B cell (primary cell): ENCODE measurements around the gene BMP7. TPM values are rescaled to one million over a fixed set of nuclear protein-coding genes. Genes with fewer than 3 reads are reported as not detected.

Experiments used
- ATAC-seq: fragments of 200-7000 bp; cut with Tn5 transposase; one replicate; pipeline ENCODE4 v1.10.0; 2021; ENCODE audit warnings: low read depth, mild to moderate bottlenecking, moderate number of reproducible peaks, moderate library complexity
- CTCF ChIA-PET: fragments of 350-600 bp; sonication (Branson Sonifier 250); formaldehyde crosslinking; loops from one replicate; lab custom pipeline; 2021; ENCODE audit warnings: antibody characterized with exemption, inconsistent platforms; lab: Charles Lee
- POLR2A ChIA-PET: fragments of 350-600 bp; sonication (Branson Sonifier 250); formaldehyde crosslinking; loops from one replicate; lab custom pipeline; 2021; ENCODE audit warnings: antibody characterized with exemption; lab: Charles Lee
- DNase-seq: peaks from one replicate; pipeline ENCODE4 v3.0.0; 2013
- H2AFZ ChIP-seq: 2 replicates; pipeline ENCODE4 v1.6.1; 2012; ENCODE audit warnings: mild to moderate bottlenecking, low read depth, low read length; ENCODE audit not compliant: insufficient read depth, poor library complexity, severe bottlenecking
- H3K27ac ChIP-seq, 2 donors: 1 replicate in 1 of 2; 2 replicates in 1 of 2; pipeline ENCODE4 v1.5.1; 2012 to 2013; ENCODE audit warnings: low read length in 2 of 2, mild to moderate bottlenecking in 2 of 2, moderate library complexity in 1 of 2
- H3K27me3 ChIP-seq, 4 experiments: fragments of 200-600 bp in 1 of 4; sonication (generic) in 1 of 4; replicated peaks in 1 of 4; 1 replicate in 2 of 4; 2 replicates in 2 of 4; pipeline versions ENCODE4 v1.6.1 to v1.7.0; 2013 to 2016; ENCODE audit warnings: low read length in 3 of 4, mild to moderate bottlenecking in 2 of 4, mixed read lengths in 1 of 4, moderate library complexity in 1 of 4; ENCODE audit not compliant: insufficient read depth in 4 of 4, control insufficient read depth in 3 of 4; ENCODE audit errors: control extremely low read depth in 1 of 4
- H3K36me3 ChIP-seq, 2 experiments: replicated peaks in 1 of 2; 1 replicate in 1 of 2; 2 replicates in 1 of 2; pipeline versions ENCODE4 v1.6.1 to v1.7.1; 2013; ENCODE audit warnings: low read length in 1 of 2; ENCODE audit not compliant: insufficient read depth in 2 of 2, control insufficient read depth in 1 of 2; ENCODE audit errors: control extremely low read depth in 1 of 2, extremely low read depth in 1 of 2
- H3K4me1 ChIP-seq, 2 donors: fragments of 200-600 bp in 1 of 2; sonication (generic) in 1 of 2; 1 replicate in 1 of 2; 2 replicates in 1 of 2; pipeline versions ENCODE4 v1.5.1 to v1.6.1; 2013 to 2017; ENCODE audit warnings: low read length in 2 of 2; ENCODE audit not compliant: control insufficient read depth in 2 of 2, insufficient read depth in 2 of 2
- H3K4me2 ChIP-seq: replicated peaks from 2 replicates; pipeline ENCODE3; 2012; ENCODE audit warnings: mild to moderate bottlenecking, low read depth, low read length; ENCODE audit not compliant: poor library complexity, severe bottlenecking
- H3K4me3 ChIP-seq, 5 experiments: fragments of 200-600 bp in 1 of 5; sonication (generic) in 1 of 5; 1 replicate in 3 of 5; 2 replicates in 2 of 5; pipeline versions ENCODE4 v1.5.1 to v1.7.0; 2011 to 2016; ENCODE audit warnings: low read length in 4 of 5, mild to moderate bottlenecking in 4 of 5, low read depth in 2 of 5, control low read depth in 1 of 5, moderate library complexity in 1 of 5; ENCODE audit not compliant: insufficient read depth in 1 of 5; ENCODE audit errors: control extremely low read depth in 1 of 5, extremely low read depth in 1 of 5
- H3K79me2 ChIP-seq: fragments of 200-600 bp; sonication (generic); one replicate; pipeline ENCODE4 v1.6.0; 2016; ENCODE audit warnings: low read length; ENCODE audit not compliant: control insufficient read depth, insufficient read depth
- H3K9ac ChIP-seq: fragments of 200-600 bp; sonication (generic); 2 replicates; pipeline ENCODE4 v1.6.1; 2017; ENCODE audit warnings: mild to moderate bottlenecking, low read length, moderate library complexity
- H3K9me3 ChIP-seq, 3 donors: one replicate each; pipeline versions ENCODE4 v1.6.1 to v1.7.1; 2013; ENCODE audit warnings: low read length in 2 of 3; ENCODE audit not compliant: control insufficient read depth in 2 of 3, insufficient read depth in 1 of 3; ENCODE audit errors: control extremely low read depth in 1 of 3
- H4K20me1 ChIP-seq: 2 replicates; pipeline ENCODE4 v1.6.0; 2012; ENCODE audit warnings: mild to moderate bottlenecking, low read length; ENCODE audit not compliant: insufficient read depth, control insufficient read depth, poor library complexity, severe bottlenecking
- H3K27ac Mint-ChIP-seq: one replicate; pipeline ENCODE4 v1.8.0; 2021; ENCODE audit warnings: mixed read lengths
- H3K27me3 Mint-ChIP-seq: one replicate; pipeline ENCODE4 v1.8.0; 2021; ENCODE audit warnings: mixed read lengths
- H3K4me1 Mint-ChIP-seq: one replicate; pipeline ENCODE4 v1.8.0; 2021; ENCODE audit warnings: mixed read lengths
- H3K4me3 Mint-ChIP-seq: one replicate; pipeline ENCODE4 v1.8.0; 2021; ENCODE audit warnings: mixed read lengths
- H3K9me3 Mint-ChIP-seq: one replicate; pipeline ENCODE4 v1.8.0; 2022; ENCODE audit warnings: mixed read lengths; ENCODE audit not compliant: insufficient read depth
- CTCF ChIP-seq: fragments of 200-600 bp; IDR thresholded peaks from one replicate; pipeline ENCODE4 v1.8.0; 2022; ENCODE audit warnings: antibody characterized with exemption, mild to moderate bottlenecking
- EZH2 ChIP-seq: IDR thresholded peaks from 2 replicates; pipeline ENCODE4 v1.6.1; 2012; ENCODE audit warnings: borderline replicate concordance, low read depth, mild to moderate bottlenecking, moderate library complexity, low read length; ENCODE audit not compliant: insufficient read depth, poor library complexity, severe bottlenecking
- WGBS: methylation state at CpG from one replicate; pipeline ENCODE4 v1.1.5; 2013; ENCODE audit warnings: missing lambda C conversion rate; ENCODE audit not compliant: insufficient coverage; 5-methylcytosine and 5-hydroxymethylcytosine counted together
- intact Hi-C: fragments of 100-400 bp; cut with micrococcal nuclease; formaldehyde crosslinking; loops from one replicate; pipeline ENCODE4 v1.10.0; 2022
- polyA plus RNA-seq: library from polyadenylated mRNA; depleted of rRNA; stranded (reverse); fragments of >200 nt; gene quantifications from 2 replicates; pipeline ENCODE4 v1.2.3, GENCODE V29; 2012
- total RNA-seq, 2 donors: library from RNA; stranded (reverse); fragments of 120-200 nt in 1 of 2; gene quantifications; 1 replicate in 1 of 2; 2 replicates in 1 of 2; pipeline versions ENCODE4 v1.2.3 to v1.2.4, GENCODE V29; 2013 to 2022

The BMP7 gene
- total and polyA plus RNA-seq, 2 donors (not counting 1 experiment from before 2014, with no cell fraction given): not detected

DNA sequence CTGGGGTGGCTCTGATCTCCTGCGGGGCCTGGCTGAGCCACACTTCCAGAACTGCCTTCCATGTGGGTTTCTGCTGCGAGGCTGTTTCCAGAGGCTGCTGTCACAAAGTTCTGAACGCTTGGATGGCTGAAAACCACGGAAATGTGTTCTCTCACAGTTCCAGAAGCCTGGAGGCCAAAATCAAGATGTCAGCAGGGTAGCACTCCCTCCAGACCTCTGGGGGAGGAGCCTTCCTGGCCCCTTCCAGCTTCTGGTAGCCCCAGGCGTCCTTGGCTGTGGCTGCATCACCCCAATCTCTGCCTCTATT lies 23.7 kb upstream of the BMP7 start:
- intact Hi-C loops: no loop called here
- Histone ChIP-seq H3K9ac (no peak overlapping the region), H3K4me2 (no peak overlapping the region), H2AFZ (no peak overlapping the region), H3K4me3 (no peak overlapping the region), H3K27ac (no peak overlapping the region), H4K20me1 (no peaks in the 10 kb centered on the region), H3K27me3 (peaks cover 0 to 20% (median 2%) of the 10 kb centered on the region in 4 experiments), H3K4me1 (no peaks in the 10 kb centered on the region), H3K36me3 (no peaks in the 10 kb centered on the region), H3K79me2 (no peaks in the 10 kb centered on the region), H3K9me3 (no peaks in the 10 kb centered on the region)
- no peaks in the 10 kb centered on the region for H3K4me1 Mint-ChIP-seq
- ChIA-PET POLR2A (no interaction called here), CTCF (no interaction called here)
- H3K9me3 Mint-ChIP-seq: no peaks in the 10 kb centered on the region
- H3K27ac Mint-ChIP-seq: no peak overlapping the region
- no peak for DNase-seq
- no peak for ATAC-seq
- TF ChIP-seq EZH2: no peak
- no peak for TF ChIP-seq CTCF
- H3K4me3 Mint-ChIP-seq: no peak overlapping the region
- 76% methylated on average over 5 of the region's 5 CpGs for WGBS
- peaks cover 57% of the 10 kb centered on the region for H3K27me3 Mint-ChIP-seq

DNA sequence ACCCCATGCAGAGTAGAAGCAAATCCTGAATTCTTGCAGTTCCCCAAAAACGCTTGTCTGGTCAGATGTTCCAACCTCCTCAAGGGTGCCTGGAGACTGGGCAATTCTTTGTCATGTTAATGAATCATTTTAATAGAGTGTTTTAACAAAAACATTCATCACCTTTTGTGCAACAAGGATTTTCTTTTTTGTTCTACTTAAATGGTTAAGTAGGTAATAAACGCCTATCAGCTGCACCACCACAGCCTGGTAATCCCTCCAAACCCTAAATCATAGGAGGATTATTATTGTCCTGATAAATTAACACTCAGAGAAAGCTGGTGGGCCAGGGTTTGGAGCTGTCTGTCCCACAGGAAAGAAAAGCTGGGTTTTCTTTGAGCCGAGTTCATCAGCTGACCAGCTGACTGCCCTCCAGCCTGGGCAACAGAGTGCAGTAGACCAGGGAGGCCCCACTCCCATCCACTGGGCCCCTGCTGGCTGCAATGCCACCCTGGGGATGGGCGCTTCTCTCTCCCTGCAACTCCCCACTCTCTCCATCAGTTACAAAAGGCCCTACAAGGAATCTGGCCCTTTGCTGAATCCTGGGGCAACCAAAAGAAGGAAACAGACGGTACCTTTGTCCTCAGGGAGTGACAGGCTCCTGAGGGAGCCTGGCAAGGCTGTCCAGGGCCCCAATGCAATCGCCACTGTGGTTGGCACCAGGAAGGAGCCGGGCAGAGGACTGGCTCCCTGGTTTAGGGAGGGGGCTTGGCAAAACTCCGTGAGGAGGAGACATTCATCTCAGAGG lies 23.1 kb upstream of the BMP7 start:
- H3K27me3 ChIP-seq: peaks cover 0 to 15% (median 2%) of the 10 kb centered on the region in 4 experiments
- WGBS: 59% methylated on average over 6 of the region's 8 CpGs

More for the DNA sequence above, 23.1 kb upstream of the BMP7 start:
- Histone ChIP-seq H3K27ac (no peak overlapping the region), H3K4me3 (no peak overlapping the region), H3K4me2 (no peak overlapping the region), H3K79me2 (no peaks in the 10 kb centered on the region), H2AFZ (no peak overlapping the region), H4K20me1 (no peaks in the 10 kb centered on the region), H3K36me3 (no peaks in the 10 kb centered on the region), H3K9me3 (no peaks in the 10 kb centered on the region), H3K4me1 (no peaks in the 10 kb centered on the region), H3K9ac (no peak overlapping the region)
- intact Hi-C loops: no loop called here
- no peak for ATAC-seq
- H3K9me3 Mint-ChIP-seq: no peaks in the 10 kb centered on the region
- no peaks in the 10 kb centered on the region for H3K4me1 Mint-ChIP-seq
- no peak for DNase-seq
- TF ChIP-seq CTCF (no peak), EZH2 (no peak)
- ChIA-PET POLR2A (no interaction called here), CTCF (no interaction called here)
- H3K27me3 Mint-ChIP-seq: peaks cover 55% of the 10 kb centered on the region
- no peak overlapping the region for H3K27ac Mint-ChIP-seq
- no peak overlapping the region for H3K4me3 Mint-ChIP-seq
